A673 (cell line): Measurements from ENCODE around the gene CYB561D2. TPM values are rescaled to one million over a fixed set of nuclear protein-coding genes. Genes with fewer than 3 reads are reported as not detected.

ENCODE experiments used
- BruUV-seq: library from RNA; stranded (reverse); fragments of 400-500 nt; replicated peaks from 2 replicates; lab custom pipeline; 2021; lab: Mats Ljungman, UMichigan
- CTCF ChIA-PET: fragments of 300-600 bp; sonication (Branson Sonifier 250); formaldehyde crosslinking; loops from one replicate; lab custom pipeline; 2022; ENCODE audit warnings: antibody characterized with exemption; lab: Charles Lee
- POLR2A ChIA-PET: fragments of 300-600 bp; sonication (Branson Sonifier 250); formaldehyde crosslinking; loops from one replicate; lab custom pipeline; 2022; ENCODE audit warnings: antibody characterized with exemption; ENCODE audit not compliant: low non-redundant PET; lab: Charles Lee
- DNase-seq: peaks from one replicate; pipeline ENCODE4 v3.0.0-alpha.2; 2015; ENCODE audit warnings: low spot score
- H3K27ac ChIP-seq: fragments of 200-600 bp; sonication (generic); 2 replicates; pipeline ENCODE4 v1.5.1; 2016; ENCODE audit warnings: mixed run types, low read depth, mild to moderate bottlenecking, mixed read lengths, antibody characterized with exemption, low read length; ENCODE audit not compliant: poor library complexity, severe bottlenecking
- H3K27me3 ChIP-seq: fragments of 200-600 bp; sonication (generic); replicated peaks from 2 replicates; pipeline ENCODE4 v1.6.1; 2017; ENCODE audit warnings: mixed run types, low read depth, mild to moderate bottlenecking, mixed read lengths, antibody characterized with exemption, low read length; ENCODE audit not compliant: insufficient read depth, poor library complexity
- H3K36me3 ChIP-seq: fragments of 200-600 bp; sonication (generic); 2 replicates; pipeline ENCODE4 v1.6.1; 2016; ENCODE audit warnings: mixed run types, mild to moderate bottlenecking, mixed read lengths, antibody characterized with exemption, low read length; ENCODE audit not compliant: insufficient read depth, poor library complexity, severe bottlenecking
- H3K4me1 ChIP-seq: fragments of 200-600 bp; sonication (generic); 2 replicates; pipeline ENCODE4 v1.6.1; 2017; ENCODE audit warnings: mixed run types, mild to moderate bottlenecking, mixed read lengths, antibody characterized with exemption, low read length; ENCODE audit not compliant: insufficient read depth, poor library complexity, severe bottlenecking
- H3K4me3 ChIP-seq: fragments of 200-600 bp; sonication (generic); 2 replicates; pipeline ENCODE4 v1.5.1; 2016; ENCODE audit warnings: low read depth, mixed run types, mild to moderate bottlenecking, mixed read lengths, low read length; ENCODE audit not compliant: poor library complexity, severe bottlenecking
- H3K9me3 ChIP-seq: fragments of 200-600 bp; sonication (generic); 2 replicates; pipeline ENCODE4 v1.6.1; 2016; ENCODE audit warnings: mixed run types, low read depth, mild to moderate bottlenecking, mixed read lengths, antibody characterized with exemption, low read length; ENCODE audit not compliant: poor library complexity, severe bottlenecking
- CTCF ChIP-seq: fragments of 300-800, 200-600 bp; sonication (generic); conservative IDR thresholded peaks from 2 replicates; pipeline ENCODE4 v1.5.1; 2017; ENCODE audit warnings: low read depth, mild to moderate bottlenecking, antibody characterized with exemption, low read length, moderate library complexity, mixed read lengths
- EZH2 ChIP-seq: fragments of 200-600 bp; sonication (generic); IDR thresholded peaks from 2 replicates; pipeline ENCODE4 v1.6.1; 2017; ENCODE audit warnings: borderline replicate concordance, low read depth, mild to moderate bottlenecking, mixed read lengths, antibody characterized with exemption, low read length; ENCODE audit not compliant: poor library complexity, severe bottlenecking
- intact Hi-C: fragments of 100-400 bp; cut with micrococcal nuclease; formaldehyde crosslinking; loops from one replicate; pipeline ENCODE4 v1.10.0; 2022; ENCODE audit not compliant: unreplicated experiment
- total RNA-seq: library from RNA; stranded (reverse); gene quantifications from 2 replicates; pipeline ENCODE4 v1.2.3, GENCODE V29; 2021

The CYB561D2 gene
- total RNA-seq, 1 experiment from 2014 or later = 8.2 TPM

DNA sequence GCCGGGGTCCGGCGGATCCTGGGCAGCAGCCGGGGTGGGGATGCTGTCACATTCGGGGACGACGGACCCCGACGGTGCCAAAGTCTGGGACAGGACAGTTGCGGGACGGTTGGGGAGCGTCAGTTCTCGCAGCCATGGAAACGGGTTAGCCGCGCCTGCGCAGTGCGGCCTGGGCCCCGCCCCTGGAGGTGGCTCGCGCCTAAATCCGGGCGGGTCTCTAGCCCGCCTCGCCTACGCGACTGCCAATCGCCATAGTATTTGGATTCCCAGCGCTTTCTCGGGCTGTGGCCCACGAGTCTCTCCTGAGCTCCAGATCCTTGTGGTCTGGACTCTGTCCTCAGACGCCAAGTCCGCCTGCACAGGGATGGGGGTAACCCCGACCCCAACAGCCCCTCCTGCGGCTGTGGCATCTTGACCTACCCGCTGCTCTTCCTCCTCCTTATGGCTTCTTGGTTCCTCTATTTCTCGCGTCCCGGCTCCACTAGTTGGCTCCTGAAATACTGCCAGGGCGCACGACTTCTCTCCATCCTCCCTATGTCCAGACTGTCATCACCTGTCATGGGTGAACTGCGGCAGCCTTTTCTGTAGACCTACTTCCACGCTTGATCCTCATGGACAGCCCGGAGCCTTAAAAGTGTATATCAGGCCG is 5.0 kb upstream of the CYB561D2 start, which contains the start of gene ZMYND10:
ZMYND10 (minus strand) TSS at position 147 of the 649 bp plus-strand sequence. CDS start 153 bp downstream, outside the sequence.
- Histone ChIP-seq H3K4me3 (peak within 1 kb of the TSS; percentile 40), H3K27me3 (no peaks in the 10 kb centered on the region), H3K4me1 (peaks cover 6% of the 10 kb centered on the region), H3K9me3 (no peaks in the 10 kb centered on the region), H3K36me3 (no peaks in the 10 kb centered on the region), H3K27ac (no peak within 1 kb of the TSS)
- BruUV-seq = no TSS peak
- peak; percentile 69 for DNase-seq
- ChIA-PET POLR2A (interaction anchor here (0.6 kb wide), 1 partner anchor 240 kb away, joined by 11 read pairs; no protein-coding TSS in a partner anchor), CTCF (interaction anchor here (0.6 to 0.7 kb wide), 2 partner anchors 108 to 1324 kb away, joined by 5 to 6 read pairs; no protein-coding TSS in a partner anchor)
- TF ChIP-seq EZH2 = no peak
- no peak for TF ChIP-seq CTCF
- intact Hi-C loops = loop anchor here (2.0 kb wide), 1 partner anchor 205 kb away; no protein-coding TSS in a partner anchor

- ChIA-PET POLR2A (no interaction called here), CTCF (interaction anchor here (0.6 to 0.7 kb wide), 2 partner anchors 195 to 979 kb away, joined by 3 to 5 read pairs; no protein-coding TSS in a partner anchor)
- TF ChIP-seq CTCF (peak; percentile 60), EZH2 (no peak)
- Histone ChIP-seq H3K36me3 (no peaks in the 10 kb centered on the region), H3K27ac (no peak overlapping the region), H3K9me3 (no peaks in the 10 kb centered on the region), H3K4me3 (no peak overlapping the region), H3K27me3 (no peaks in the 10 kb centered on the region), H3K4me1 (peaks cover 11% of the 10 kb centered on the region)
- intact Hi-C loops = loop anchor here (2.0 kb wide), 1 partner anchor 204 kb away; no protein-coding TSS in a partner anchor
- BruUV-seq = no TSS peak
- DNase-seq = peak; percentile 68
Measured at GRCh38 chr3:50347187-50347813, 3.4 kb upstream of the CYB561D2 start.

DNA sequence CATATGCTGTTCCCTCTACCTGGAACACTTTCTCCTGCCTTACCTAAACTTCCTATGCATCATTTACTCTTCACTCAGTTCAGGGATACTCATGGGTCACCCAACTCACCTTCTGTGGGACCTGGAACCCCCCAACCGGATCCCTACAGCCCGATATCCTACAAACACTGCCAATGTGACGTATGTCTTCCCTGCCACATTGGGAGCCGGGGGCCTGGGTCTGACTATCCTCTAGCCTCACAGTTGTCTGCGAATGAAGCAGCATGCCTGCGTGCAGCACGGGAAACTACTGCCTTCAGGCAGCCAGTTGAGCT is 492 bp upstream of the CYB561D2 start:
- no peak for TF ChIP-seq EZH2
- POLR2A ChIA-PET = no interaction called here

More for the DNA sequence above, 492 bp upstream of the CYB561D2 start:
- peak overlapping the region; percentile 72 for H3K4me3 ChIP-seq
- CTCF ChIA-PET = no interaction called here
- no peak for DNase-seq
- no peaks in the 10 kb centered on the region for H3K9me3 ChIP-seq
- peak overlapping the region; percentile 92 for H3K27ac ChIP-seq
- H3K36me3 ChIP-seq = peaks cover 3% of the 10 kb centered on the region
- intact Hi-C loops = loop anchor here (5.0 kb wide), 1 partner anchor 192 kb away; no protein-coding TSS in a partner anchor
- H3K27me3 ChIP-seq = no peaks in the 10 kb centered on the region
- TSS peak; percentile 31 for BruUV-seq
- peaks cover 11% of the 10 kb centered on the region for H3K4me1 ChIP-seq
